PC-9 (cell line): ENCODE results near the gene GTPBP10. TPM values are rescaled to one million over a fixed set of nuclear protein-coding genes. Genes with fewer than 3 reads are reported as not detected.

Experiments
- BruUV-seq: library from RNA; stranded (reverse); fragments of 400-500 nt; replicated peaks from 2 replicates; lab custom pipeline; 2021; lab: Mats Ljungman, UMichigan
- CTCF ChIA-PET: fragments of 300-600 bp; sonication (Branson Sonifier 250); formaldehyde crosslinking; loops from one replicate; lab custom pipeline; 2022; ENCODE audit warnings: antibody characterized with exemption; lab: Charles Lee
- POLR2A ChIA-PET: fragments of 300-600 bp; sonication (Branson Sonifier 250); formaldehyde crosslinking; loops from one replicate; lab custom pipeline; 2022; ENCODE audit warnings: antibody characterized with exemption; ENCODE audit not compliant: unreplicated experiment; lab: Charles Lee
- DNase-seq, 2 experiments: peaks; one replicate each; pipeline versions ENCODE4 v3.0.0 to v3.0.0-alpha.2; 2015 to 2022; ENCODE audit warnings: mixed read lengths in 1 of 2
- H2AFZ ChIP-seq: fragments of 200-600 bp; sonication (generic); 2 replicates; pipeline ENCODE4 v1.8.1; 2017; ENCODE audit warnings: antibody characterized with exemption
- H3F3A ChIP-seq: fragments of 200-600 bp; sonication (generic); 2 replicates; pipeline ENCODE4 v1.8.1; 2017; ENCODE audit warnings: antibody characterized with exemption, mild to moderate bottlenecking, low read depth; ENCODE audit not compliant: insufficient read depth
- H3K27ac ChIP-seq: fragments of 200-600 bp; sonication (generic); 2 replicates; pipeline ENCODE4 v1.6.1; 2016; ENCODE audit warnings: mixed run types
- H3K27me3 ChIP-seq: fragments of 200-600 bp; sonication (generic); 2 replicates; pipeline ENCODE4 v1.6.1; 2016; ENCODE audit warnings: low read depth, mixed run types; ENCODE audit not compliant: insufficient read depth
- H3K36me3 ChIP-seq: fragments of 200-600 bp; sonication (generic); 2 replicates; pipeline ENCODE4 v1.6.1; 2016; ENCODE audit warnings: low read depth, mixed run types
- H3K4me1 ChIP-seq: fragments of 200-600 bp; sonication (generic); replicated peaks from 2 replicates; pipeline ENCODE4 v1.6.1; 2016; ENCODE audit warnings: mixed run types; ENCODE audit not compliant: insufficient read depth
- H3K4me2 ChIP-seq: fragments of 200-600 bp; sonication (generic); 2 replicates; pipeline ENCODE4 v1.6.1; 2017; ENCODE audit warnings: mixed run types
- H3K4me3 ChIP-seq: fragments of 200-600 bp; sonication (generic); 2 replicates; pipeline ENCODE4 v1.6.1; 2016; ENCODE audit warnings: mixed run types
- H3K79me2 ChIP-seq: fragments of 200-600 bp; sonication (generic); 2 replicates; pipeline ENCODE4 v1.6.1; 2017; ENCODE audit warnings: low read depth, mixed run types
- H3K9me2 ChIP-seq: fragments of 200-600 bp; sonication (generic); 2 replicates; pipeline ENCODE4 v1.8.1; 2017; ENCODE audit warnings: mild to moderate bottlenecking; ENCODE audit not compliant: insufficient read depth
- H3K9me3 ChIP-seq: fragments of 200-600 bp; sonication (generic); 2 replicates; pipeline ENCODE4 v1.8.1; 2016; ENCODE audit warnings: low read depth; ENCODE audit not compliant: insufficient read depth
- H4K20me1 ChIP-seq: fragments of 200-600 bp; sonication (generic); 2 replicates; pipeline ENCODE4 v1.8.1; 2017; ENCODE audit not compliant: insufficient read depth
- CTCF ChIP-seq: fragments of 200-600 bp; sonication (generic); conservative IDR thresholded peaks from 2 replicates; pipeline ENCODE4 v1.6.1; 2017; ENCODE audit warnings: mixed run types, antibody characterized with exemption, mild to moderate bottlenecking, moderate library complexity
- EZH2 ChIP-seq: fragments of 200-600 bp; sonication (generic); IDR thresholded peaks from 2 replicates; pipeline ENCODE4 v1.8.0; 2017; ENCODE audit warnings: antibody characterized with exemption, low read depth
- intact Hi-C: fragments of 100-400 bp; cut with micrococcal nuclease; formaldehyde crosslinking; loops from one replicate; pipeline ENCODE4 v1.10.0; 2022; ENCODE audit not compliant: unreplicated experiment
- total RNA-seq: library from RNA; stranded (reverse); gene quantifications from 2 replicates; pipeline ENCODE4 v1.2.3, GENCODE V29; 2021

GTPBP10 gene
- total RNA-seq, 1 experiment from 2014 or later = 36.7 TPM

GRCh38 chr7:90303241-90303640 lies 43.3 kb upstream of the GTPBP10 start:
- no peak overlapping the region for H3K4me3 ChIP-seq
- no peaks in the 10 kb centered on the region for H3K79me2 ChIP-seq
- H3K27me3 ChIP-seq = no peaks in the 10 kb centered on the region
- H2AFZ ChIP-seq = no peak overlapping the region
- BruUV-seq = no TSS peak
- H3F3A ChIP-seq = no peaks in the 10 kb centered on the region
- H3K9me3 ChIP-seq = no peaks in the 10 kb centered on the region
- CTCF ChIA-PET = no interaction called here
- intact Hi-C loops = no loop called here
- H3K9me2 ChIP-seq = 0 out of 2 replicates have a peak, but pooled peaks cover 3% of the 10 kb centered on the region
- POLR2A ChIA-PET = no interaction called here
- H3K4me2 ChIP-seq = no peak overlapping the region
- DNase-seq = no peak
- H3K36me3 ChIP-seq = 0 out of 2 replicates have a peak, but pooled peaks cover 7% of the 10 kb centered on the region
- H3K27ac ChIP-seq = no peak overlapping the region
- H3K4me1 ChIP-seq = no peaks in the 10 kb centered on the region
- TF ChIP-seq CTCF (no peak), EZH2 (no peak)
- no peaks in the 10 kb centered on the region; the same call in 1 of the 2 replicates for H4K20me1 ChIP-seq

- Histone ChIP-seq H2AFZ (no peak overlapping the region), H3K4me2 (no peak overlapping the region), H3K9me3 (no peaks in the 10 kb centered on the region), H3K27ac (no peak overlapping the region), H3F3A (no peaks in the 10 kb centered on the region), H3K27me3 (no peaks in the 10 kb centered on the region), H3K36me3 (0 out of 2 replicates have a peak, but pooled peaks cover 7% of the 10 kb centered on the region), H4K20me1 (no peaks in the 10 kb centered on the region), H3K4me3 (no peak overlapping the region), H3K4me1 (no peaks in the 10 kb centered on the region), H3K9me2 (no peaks in the 10 kb centered on the region), H3K79me2 (no peaks in the 10 kb centered on the region)
- BruUV-seq = no TSS peak
- intact Hi-C loops = no loop called here
- TF ChIP-seq EZH2 (no peak), CTCF (no peak)
- POLR2A ChIA-PET = no interaction called here
- DNase-seq = no peak
- CTCF ChIA-PET = no interaction called here
Measured at GRCh38 chr7:90309872-90310271, 36.6 kb upstream of the GTPBP10 start.

GRCh38 chr7:90311175-90311574 lies 35.3 kb upstream of the GTPBP10 start:
- Histone ChIP-seq H3K9me3 (no peaks in the 10 kb centered on the region), H3K4me1 (no peaks in the 10 kb centered on the region), H3F3A (no peaks in the 10 kb centered on the region), H3K27ac (no peak overlapping the region), H3K36me3 (0 out of 2 replicates have a peak, but pooled peaks cover 7% of the 10 kb centered on the region), H3K9me2 (no peaks in the 10 kb centered on the region), H3K4me2 (no peak overlapping the region), H3K27me3 (no peaks in the 10 kb centered on the region), H3K79me2 (no peaks in the 10 kb centered on the region), H3K4me3 (no peak overlapping the region), H2AFZ (no peak overlapping the region), H4K20me1 (no peaks in the 10 kb centered on the region)
- DNase-seq = no peak
- POLR2A ChIA-PET = no interaction called here
- CTCF ChIA-PET = no interaction called here
- intact Hi-C loops = no loop called here
- no TSS peak for BruUV-seq
- TF ChIP-seq CTCF (no peak), EZH2 (no peak)
